Brain microvascular endothelial cell (primary cell): ENCODE measurements around the gene CCDC3.

Source experiments
- DNase-seq: peaks from one replicate; pipeline ENCODE4 v3.0.0-alpha.2; 2020
- H3K27ac ChIP-seq: fragments of 250-450 bp; sonication (Bioruptor Pico); 2 replicates; pipeline ENCODE4 v1.5.1; 2020; ENCODE audit warnings: mild to moderate bottlenecking, moderate library complexity
- H3K27me3 ChIP-seq: fragments of 250-450 bp; sonication (Bioruptor Pico); replicated peaks from 2 replicates; pipeline ENCODE4 v1.5.1; 2020; ENCODE audit warnings: mild to moderate bottlenecking
- H3K36me3 ChIP-seq: fragments of 250-450 bp; sonication (Bioruptor Pico); replicated peaks from 2 replicates; pipeline ENCODE4 v1.5.1; 2020; ENCODE audit warnings: mild to moderate bottlenecking
- H3K4me3 ChIP-seq: 2 replicates; pipeline ENCODE4 v1.5.1; 2011; ENCODE audit warnings: low read depth, mild to moderate bottlenecking, control low read depth, low read length, moderate library complexity
- in situ Hi-C: cut with HindIII; loops from 2 replicates; pipeline ENCODE4 v1.10.0; 2017; ENCODE audit warnings: low sequenced_read_pairs, low pct_ligation_motif_present
- TF ChIP-seq, protein P1 (sequence below): IDR thresholded peaks from 2 replicates; pipeline ENCODE4 v1.5.1; 2011; ENCODE audit warnings: low read depth, mild to moderate bottlenecking, moderate library complexity, low read length, control low read depth, inconsistent platforms; ENCODE audit errors: missing control alignments

The CCDC3 gene

GRCh38 chr10:12980713-12981306, 20.7 kb downstream of the CCDC3 start:
- TF ChIP-seq, protein P1, sequence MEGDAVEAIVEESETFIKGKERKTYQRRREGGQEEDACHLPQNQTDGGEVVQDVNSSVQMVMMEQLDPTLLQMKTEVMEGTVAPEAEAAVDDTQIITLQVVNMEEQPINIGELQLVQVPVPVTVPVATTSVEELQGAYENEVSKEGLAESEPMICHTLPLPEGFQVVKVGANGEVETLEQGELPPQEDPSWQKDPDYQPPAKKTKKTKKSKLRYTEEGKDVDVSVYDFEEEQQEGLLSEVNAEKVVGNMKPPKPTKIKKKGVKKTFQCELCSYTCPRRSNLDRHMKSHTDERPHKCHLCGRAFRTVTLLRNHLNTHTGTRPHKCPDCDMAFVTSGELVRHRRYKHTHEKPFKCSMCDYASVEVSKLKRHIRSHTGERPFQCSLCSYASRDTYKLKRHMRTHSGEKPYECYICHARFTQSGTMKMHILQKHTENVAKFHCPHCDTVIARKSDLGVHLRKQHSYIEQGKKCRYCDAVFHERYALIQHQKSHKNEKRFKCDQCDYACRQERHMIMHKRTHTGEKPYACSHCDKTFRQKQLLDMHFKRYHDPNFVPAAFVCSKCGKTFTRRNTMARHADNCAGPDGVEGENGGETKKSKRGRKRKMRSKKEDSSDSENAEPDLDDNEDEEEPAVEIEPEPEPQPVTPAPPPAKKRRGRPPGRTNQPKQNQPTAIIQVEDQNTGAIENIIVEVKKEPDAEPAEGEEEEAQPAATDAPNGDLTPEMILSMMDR: no peak
- H3K27me3 ChIP-seq: no peaks in the 10 kb centered on the region
- DNase-seq: no peak
- in situ Hi-C loops: no loop called here
- no peak overlapping the region for H3K27ac ChIP-seq
- no peaks in the 10 kb centered on the region for H3K36me3 ChIP-seq
- H3K4me3 ChIP-seq: no peak overlapping the region

GRCh38 chr10:12980102-12980661, 21.3 kb downstream of the CCDC3 start:
- Histone ChIP-seq H3K27me3 (no peaks in the 10 kb centered on the region), H3K4me3 (no peak overlapping the region), H3K27ac (no peak overlapping the region), H3K36me3 (no peaks in the 10 kb centered on the region)
- no peak for DNase-seq
- in situ Hi-C loops: no loop called here
- TF ChIP-seq, protein P1: no peak

DNA sequence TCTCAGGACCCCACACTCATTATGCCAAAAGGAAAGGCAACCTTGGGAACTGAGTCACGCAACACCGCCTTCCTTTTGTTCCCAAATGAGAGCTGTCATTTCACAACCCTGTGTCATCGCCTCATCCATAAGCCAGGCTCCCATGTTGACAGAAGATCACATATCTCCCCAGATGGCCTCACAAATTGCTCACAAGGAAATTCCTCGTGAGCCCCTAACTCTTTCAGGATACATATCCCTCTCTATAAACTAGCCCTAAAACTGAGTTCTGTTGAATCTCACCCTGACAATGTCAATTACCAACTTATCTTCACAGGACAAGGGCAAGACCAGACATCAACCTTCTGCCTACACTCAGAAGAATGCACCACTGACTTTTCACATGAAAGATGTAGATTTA, 22.6 kb downstream of the CCDC3 start:
- in situ Hi-C loops: no loop called here
- H3K27ac ChIP-seq: no peak overlapping the region

GRCh38 chr10:12975906-12976305, 25.6 kb downstream of the CCDC3 start:
- Histone ChIP-seq H3K27ac (no peak overlapping the region), H3K4me3 (no peak overlapping the region), H3K36me3 (no peaks in the 10 kb centered on the region), H3K27me3 (no peaks in the 10 kb centered on the region)
- in situ Hi-C loops: no loop called here
- DNase-seq: no peak
- TF ChIP-seq, protein P1: no peak

More for the DNA sequence above, 22.6 kb downstream of the CCDC3 start:
- Histone ChIP-seq H3K4me3 (no peak overlapping the region), H3K27me3 (no peaks in the 10 kb centered on the region), H3K36me3 (no peaks in the 10 kb centered on the region)
- TF ChIP-seq, protein P1: no peak
- no peak for DNase-seq

DNA sequence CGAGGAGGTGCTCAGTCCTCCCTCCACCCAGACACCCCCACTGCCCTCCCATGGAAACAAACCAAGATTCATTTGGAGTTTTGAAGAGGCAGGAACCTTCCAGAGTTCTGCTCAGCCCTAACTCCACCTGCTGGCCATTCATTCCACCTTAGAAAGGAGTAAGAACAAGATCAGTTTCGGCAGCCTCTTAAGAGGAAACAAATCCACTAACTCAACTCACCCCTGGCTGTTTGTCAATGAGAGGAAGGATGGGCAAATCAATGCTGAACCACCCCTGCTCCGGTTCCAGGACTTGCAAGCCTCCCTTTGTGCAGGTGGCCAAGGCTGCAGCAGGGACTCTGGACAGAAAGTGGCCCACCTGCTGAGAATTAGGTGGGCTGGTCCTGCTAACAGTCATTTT, 26.2 kb downstream of the CCDC3 start:
- H3K27ac ChIP-seq: no peak overlapping the region
- TF ChIP-seq, protein P1: peak; percentile 38

More for the DNA sequence above, 26.2 kb downstream of the CCDC3 start:
- no peak for DNase-seq
- in situ Hi-C loops: no loop called here
- Histone ChIP-seq H3K36me3 (no peaks in the 10 kb centered on the region), H3K4me3 (no peak overlapping the region), H3K27me3 (no peaks in the 10 kb centered on the region)
